HepG2 (cell line): Measurements from ENCODE around the gene CARMIL1. TPM values are rescaled to one million over a fixed set of nuclear protein-coding genes. Genes with fewer than 3 reads are reported as not detected.

Experiments used
- ATAC-seq: fragments of 200-7000 bp; cut with Tn5 transposase; 3 replicates; pipeline ENCODE4 v1.9.1; 2020; ENCODE audit warnings: mild to moderate bottlenecking, moderate library complexity
- BruUV-seq: library from RNA; stranded (reverse); fragments of 400-500 nt; replicated peaks from 2 replicates; lab custom pipeline; 2021; lab: Mats Ljungman, UMichigan
- CTCF ChIA-PET: fragments of 300-600 bp; formaldehyde crosslinking; extraction: SDS; loops from one replicate; lab custom pipeline; 2021; ENCODE audit warnings: low total read pairs, inconsistent platforms, low intra/inter-chr PET ratio; lab: Yijun Ruan, JAX
- POLR2A ChIA-PET: fragments of 350-600 bp; sonication (Branson Sonifier 250); formaldehyde crosslinking; loops from one replicate; lab custom pipeline; 2020; ENCODE audit warnings: antibody characterized with exemption, inconsistent platforms; lab: Yijun Ruan, JAX
- DNase-seq: peaks from one replicate; pipeline ENCODE4 v3.0.0-alpha.2; 2015; ENCODE audit warnings: low spot score
- FAIRE-seq: peaks from 3 replicates; lab custom pipeline; 2011; peaks lifted over from hg19 to GRCh38; lab: Jason Lieb, UNC
- H2AFZ ChIP-seq: one replicate; pipeline ENCODE4 v1.6.1; 2011; ENCODE audit warnings: low read length, inconsistent platforms
- H3K27ac ChIP-seq: fragments of 300-600 bp; 3 replicates; pipeline ENCODE4 v1.8.0; 2011; ENCODE audit warnings: mixed run types, mild to moderate bottlenecking, mixed read lengths, low read length, inconsistent platforms; ENCODE audit not compliant: insufficient read depth; ENCODE audit errors: extremely low read length
- H3K27me3 ChIP-seq, 2 experiments: fragments of 200-600 bp in 1 of 2; 2 replicates in 1 of 2; 3 replicates in 1 of 2; pipeline versions ENCODE4 v1.6.0 to v1.8.0; 2011; ENCODE audit warnings: low read length in 2 of 2, mild to moderate bottlenecking in 2 of 2, moderate library complexity in 2 of 2, inconsistent platforms in 1 of 2; ENCODE audit not compliant: insufficient read depth in 2 of 2, control insufficient read depth in 1 of 2
- H3K36me3 ChIP-seq, 2 experiments: fragments of 200-600 bp in 1 of 2; replicated peaks in 1 of 2; 2 replicates in 1 of 2; 3 replicates in 1 of 2; pipeline versions ENCODE4 v1.5.1 to v1.8.0; 2011; ENCODE audit warnings: low read length in 2 of 2, inconsistent platforms in 1 of 2; ENCODE audit not compliant: insufficient read depth in 2 of 2, control insufficient read depth in 1 of 2
- H3K4me1 ChIP-seq: 2 replicates; pipeline ENCODE4 v1.5.1; 2012; ENCODE audit warnings: low read length, inconsistent platforms; ENCODE audit not compliant: insufficient read depth
- H3K4me2 ChIP-seq: 2 replicates; pipeline ENCODE4 v1.6.0; 2011; ENCODE audit warnings: low read depth, low read length, inconsistent platforms
- H3K4me3 ChIP-seq, 3 experiments: fragments of 200-600 bp in 1 of 3; sonication (generic), shearing (Covaris generic) in 1 of 3; replicated peaks in 1 of 3; 2 replicates each; pipeline ENCODE4 v1.5.1; 2011 to 2016; ENCODE audit warnings: low read length in 3 of 3, inconsistent platforms in 2 of 3, low read depth in 2 of 3, mild to moderate bottlenecking in 2 of 3, control low read depth in 1 of 3, mixed read lengths in 1 of 3; ENCODE audit not compliant: insufficient read depth in 1 of 3
- H3K79me2 ChIP-seq: one replicate; pipeline ENCODE4 v1.6.1; 2011; ENCODE audit warnings: low read length, inconsistent platforms; ENCODE audit not compliant: insufficient read depth
- H3K9ac ChIP-seq: 2 replicates; pipeline ENCODE4 v1.6.0; 2011; ENCODE audit warnings: mild to moderate bottlenecking, low read depth, low read length, inconsistent platforms; ENCODE audit not compliant: insufficient read depth
- H3K9me3 ChIP-seq: 2 replicates; pipeline ENCODE4 v1.5.1; 2012; ENCODE audit warnings: mild to moderate bottlenecking, low read length
- H4K20me1 ChIP-seq: 2 replicates; pipeline ENCODE4 v1.6.0; 2011; ENCODE audit warnings: inconsistent platforms, mild to moderate bottlenecking, low read length, moderate library complexity; ENCODE audit not compliant: insufficient read depth
- ATF1 ChIP-seq: IDR thresholded peaks from 2 replicates; pipeline ENCODE4 v1.6.1; 2016; ENCODE audit warnings: mild to moderate bottlenecking, control low read depth
- GMEB2 ChIP-seq: IDR thresholded peaks from 2 replicates; pipeline ENCODE4 v1.6.1; 2016; ENCODE audit warnings: missing biosample characterization, missing genetic modification reagents, low read depth
- GTF2F1 ChIP-seq: fragments of 150-350 bp; IDR thresholded peaks from 2 replicates; pipeline ENCODE4 v1.6.1; 2014; ENCODE audit warnings: low read length
- HINFP ChIP-seq: sonication (generic); formaldehyde crosslinking; IDR thresholded peaks from 2 replicates; pipeline ENCODE4 v1.4.0; 2020; ENCODE audit warnings: low read depth, mild to moderate bottlenecking, missing genetic modification reagents
- JDP2 ChIP-seq: sonication (generic); formaldehyde crosslinking; IDR thresholded peaks from 2 replicates; pipeline ENCODE4 v1.8.1; 2022; ENCODE audit warnings: missing genetic modification reagents, borderline replicate concordance
- KDM5A ChIP-seq: fragments of 200-600 bp; sonication (generic); IDR thresholded peaks from 2 replicates; pipeline ENCODE4 v1.7.0; 2018; ENCODE audit warnings: antibody characterized with exemption, mild to moderate bottlenecking, low read length, borderline replicate concordance
- MLXIP ChIP-seq: sonication (generic); formaldehyde crosslinking; IDR thresholded peaks from 2 replicates; pipeline ENCODE4 v1.9.0; 2021; ENCODE audit warnings: missing genetic modification reagents, borderline replicate concordance
- PHF5A ChIP-seq: IDR thresholded peaks from one replicate; pipeline ENCODE4 v1.6.1; 2018; ENCODE audit warnings: low read depth, missing genetic modification reagents; ENCODE audit not compliant: unreplicated experiment
- PTBP1 ChIP-seq: fragments of 200-400 bp; formaldehyde crosslinking; IDR thresholded peaks from 2 replicates; pipeline ENCODE4 v1.6.1; 2018; ENCODE audit warnings: low read length, low read depth; ENCODE audit not compliant: poor library complexity, severe bottlenecking
- SSRP1 ChIP-seq: IDR thresholded peaks from 2 replicates; pipeline ENCODE4 v1.6.1; 2016; ENCODE audit warnings: control low read depth
- TEAD3 ChIP-seq: optimal IDR thresholded peaks from 2 replicates; pipeline ENCODE3; 2016; ENCODE audit warnings: borderline replicate concordance
- ZFP41 ChIP-seq: sonication (generic); formaldehyde crosslinking; IDR thresholded peaks from 2 replicates; pipeline ENCODE4 v1.4.0; 2020; ENCODE audit warnings: mild to moderate bottlenecking, missing genetic modification reagents, borderline replicate concordance
- ZNF572 ChIP-seq: sonication (generic); formaldehyde crosslinking; IDR thresholded peaks from 2 replicates; pipeline ENCODE4 v1.5.1; 2020; ENCODE audit warnings: mild to moderate bottlenecking, missing genetic modification reagents
- ZNF710 ChIP-seq: sonication (generic); formaldehyde crosslinking; IDR thresholded peaks from 2 replicates; pipeline ENCODE4 v1.5.0; 2020; ENCODE audit warnings: mild to moderate bottlenecking, missing genetic modification reagents, borderline replicate concordance
- WGBS: methylation state at CpG from one replicate; pipeline ENCODE4 v1.1.6; 2017; ENCODE audit warnings: low lambda C conversion rate; 5-methylcytosine and 5-hydroxymethylcytosine counted together
- in situ Hi-C: cut with HindIII; loops from 2 replicates; pipeline ENCODE4 v1.10.0; 2017; ENCODE audit warnings: low pct_unique_long_range_greater_than_20kb; ENCODE audit not compliant: extremely low pct_ligation_motif_present
- intact Hi-C: fragments of 100-400 bp; cut with micrococcal nuclease; formaldehyde crosslinking; loops from one replicate; pipeline ENCODE4 v1.10.0; 2022; ENCODE audit not compliant: unreplicated experiment
- polyA plus RNA-seq, 8 experiments: library from polyadenylated mRNA; depleted of rRNA in 3 of 8; stranded (reverse) in 7 of 8; unstranded in 1 of 8; fragments of >200 nt; fragmentation: Illumina TruSeq in 4 of 8; extraction: Trizol in 4 of 8; gene quantifications; 2 replicates each; pipeline versions ENCODE4 v1.2.1 to v1.2.3, GENCODE V29; 2011 to 2016; ENCODE audit warnings: low read depth in 4 of 8, missing spikeins in 1 of 8, mixed read lengths in 1 of 8; ENCODE audit not compliant: insufficient read depth in 1 of 8
- total RNA-seq, 5 experiments: library from RNA; depleted of rRNA; stranded (reverse); fragments of >200 nt; fragmentation: Illumina TruSeq; extraction: Trizol; gene quantifications; 2 replicates each; pipeline ENCODE4 v1.2.3, GENCODE V29; 2016; ENCODE audit warnings: low read depth in 1 of 5
- TF ChIP-seq, protein P1 (sequence below): IDR thresholded peaks from 2 replicates; pipeline ENCODE4 v1.6.1; 2016; ENCODE audit warnings: low read depth, borderline replicate concordance

CARMIL1 gene
- total and polyA plus RNA-seq, 2 of the 13 experiments (the other 11 are each of a cell fraction or from before 2014, with no cell fraction given) = 1.8 to 2.6 TPM

GRCh38 chr6:25481267-25481666 lies 202.1 kb downstream of the CARMIL1 start:
- ATAC-seq = no peak
- CTCF ChIA-PET = no interaction called here
- 62% methylated on average over 1 of the region's 1 CpG for WGBS
- TF ChIP-seq ZNF710 (CRISPR knock-in tag) (no peak), GTF2F1 (no peak), ATF1 (CRISPR knock-in tag) (no peak), ZNF572 (CRISPR knock-in tag) (no peak), GMEB2 (CRISPR knock-in tag) (no peak), PHF5A (CRISPR knock-in tag) (no peak), PTBP1 (no peak), SSRP1 (CRISPR knock-in tag) (no peak), ZFP41 (CRISPR knock-in tag) (no peak), HINFP (CRISPR knock-in tag) (no peak), KDM5A (no peak), MLXIP (CRISPR knock-in tag) (no peak), TEAD3 (no peak), JDP2 (CRISPR knock-in tag) (no peak)
- TF ChIP-seq, protein P1, sequence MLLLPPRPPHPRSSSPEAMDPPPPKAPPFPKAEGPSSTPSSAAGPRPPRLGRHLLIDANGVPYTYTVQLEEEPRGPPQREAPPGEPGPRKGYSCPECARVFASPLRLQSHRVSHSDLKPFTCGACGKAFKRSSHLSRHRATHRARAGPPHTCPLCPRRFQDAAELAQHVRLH (CRISPR knock-in tag) = no peak

More at GRCh38 chr6:25481267-25481666, 202.1 kb downstream of the CARMIL1 start:
- Histone ChIP-seq H3K9me3 (no peaks in the 10 kb centered on the region), H3K4me2 (no peak overlapping the region), H3K9ac (no peak overlapping the region), H3K36me3 (no peaks in the 10 kb centered on the region), H2AFZ (no peak overlapping the region), H3K4me1 (no peaks in the 10 kb centered on the region), H4K20me1 (no peaks in the 10 kb centered on the region), H3K27ac (no peak overlapping the region), H3K4me3 (no peak overlapping the region), H3K27me3 (no peaks in the 10 kb centered on the region), H3K79me2 (no peaks in the 10 kb centered on the region)
- in situ Hi-C loops = no loop called here
- DNase-seq (no peak), FAIRE-seq (no peak)
- no TSS peak for BruUV-seq
- intact Hi-C loops = no loop called here
- POLR2A ChIA-PET = no interaction called here
